Measurements from ENCODE around the gene VSNL1. TPM values are rescaled to one million over a fixed set of nuclear protein-coding genes. Genes with fewer than 3 reads are reported as not detected.

Gene VSNL1
- total RNA-seq, 1 donor from 2014 or later: 19.2 TPM

- H3K36me3 ChIP-seq: no peaks in the 10 kb centered on the region
- H3K4me3 ChIP-seq: no peak overlapping the region
- no peaks in the 10 kb centered on the region for H3K27me3 ChIP-seq
- DNase-seq (ENCODE audit: extremely low spot score in 2 of 2): no peak
- no peak overlapping the region for H3K27ac ChIP-seq
- H3K9me3 ChIP-seq: no peaks in the 10 kb centered on the region
- TF ChIP-seq POLR2A (IDR thresholded peaks at IDR 0.05): no peak
- no peak for TF ChIP-seq POLR2AphosphoS5 (IDR thresholded peaks at IDR 0.05; ENCODE audit: insufficient read depth in 1 of 2, low read depth in 1 of 2)
- TF ChIP-seq CTCF (IDR thresholded peaks at IDR 0.05): no peak
- H3K4me1 ChIP-seq: no peaks in the 10 kb centered on the region
- intact Hi-C loops (cut with DNase I): no loop called here
These were observed 24.8 kb upstream of the VSNL1 start for GRCh38 chr2:17515652-17516051.

- no peak for DNase-seq (ENCODE audit: extremely low spot score in 2 of 2)
- peak overlapping the region; percentile 36 to 42 for H3K4me3 ChIP-seq
- peak overlapping the region; percentile 17 for H3K27ac ChIP-seq
- intact Hi-C loops (cut with DNase I): no loop called here
- H3K4me1 ChIP-seq: no peaks in the 10 kb centered on the region
- H3K27me3 ChIP-seq: no peaks in the 10 kb centered on the region
- no peak for TF ChIP-seq POLR2A (IDR thresholded peaks at IDR 0.05)
- H3K9me3 ChIP-seq: no peaks in the 10 kb centered on the region
- H3K36me3 ChIP-seq: no peaks in the 10 kb centered on the region
These were observed 22.9 kb upstream of the VSNL1 start for GRCh38 chr2:17517481-17518211.

- no peaks in the 10 kb centered on the region for H3K9me3 ChIP-seq
- no peaks in the 10 kb centered on the region for H3K36me3 ChIP-seq
- DNase-seq (ENCODE audit: extremely low spot score in 2 of 2): peak in 1 of 2 donors; percentile 94
- intact Hi-C loops (cut with DNase I): no loop called here
- peak within 1 kb of the TSS; percentile 36 to 42 for H3K4me3 ChIP-seq
- TF ChIP-seq POLR2AphosphoS5 (IDR thresholded peaks at IDR 0.05; ENCODE audit: insufficient read depth in 1 of 2, low read depth in 1 of 2): peak in 1 of 2 donors; percentile 68
- no peak for TF ChIP-seq CTCF (IDR thresholded peaks at IDR 0.05)
- TF ChIP-seq POLR2A (IDR thresholded peaks at IDR 0.05): peak in 1 of 2 donors; percentile 15
- no peaks in the 10 kb centered on the region for H3K27me3 ChIP-seq
- H3K4me1 ChIP-seq: no peaks in the 10 kb centered on the region
- peak within 1 kb of the TSS; percentile 47 for H3K27ac ChIP-seq
These were observed 22.0 kb upstream of the VSNL1 start, which contains the start of gene RAD51AP2 for GRCh38 chr2:17518212-17519154. Gene RAD51AP2, minus strand, starts transcription at chr2:17518440. Its CDS starts 25 bp downstream, at chr2:17518415.

GRCh38 chr2:17519486-17519885, 21.0 kb upstream of the VSNL1 start:
- Histone ChIP-seq H3K36me3 (no peaks in the 10 kb centered on the region), H3K9me3 (no peaks in the 10 kb centered on the region), H3K27me3 (no peaks in the 10 kb centered on the region), H3K4me3 (no peak overlapping the region), H3K27ac (no peak overlapping the region), H3K4me1 (no peaks in the 10 kb centered on the region)
- intact Hi-C loops (cut with DNase I): no loop called here
- TF ChIP-seq POLR2AphosphoS5 (IDR thresholded peaks at IDR 0.05; ENCODE audit: insufficient read depth in 1 of 2, low read depth in 1 of 2) (no peak), CTCF (IDR thresholded peaks at IDR 0.05) (no peak), POLR2A (IDR thresholded peaks at IDR 0.05) (no peak)
- no peak for DNase-seq (ENCODE audit: extremely low spot score in 2 of 2)

- H3K36me3 ChIP-seq: no peaks in the 10 kb centered on the region
- no peaks in the 10 kb centered on the region for H3K4me1 ChIP-seq
- no peak overlapping the region for H3K27ac ChIP-seq
- intact Hi-C loops (cut with DNase I): no loop called here
- no peaks in the 10 kb centered on the region for H3K9me3 ChIP-seq
- no peaks in the 10 kb centered on the region for H3K27me3 ChIP-seq
- DNase-seq (ENCODE audit: extremely low spot score in 2 of 2): no peak
- TF ChIP-seq POLR2AphosphoS5 (IDR thresholded peaks at IDR 0.05; ENCODE audit: insufficient read depth in 1 of 2, low read depth in 1 of 2): no peak
- TF ChIP-seq POLR2A (IDR thresholded peaks at IDR 0.05): no peak
- TF ChIP-seq CTCF (IDR thresholded peaks at IDR 0.05): no peak
- no peak overlapping the region for H3K4me3 ChIP-seq
These were observed 19.7 kb upstream of the VSNL1 start for GRCh38 chr2:17520761-17521160.

All from vagina (tissue), 2 donors.